GM10248 (cell line): ENCODE results near the gene NANOS2.

Experiments
- CTCF ChIA-PET: fragments of 300-600 bp; sonication (Branson Sonifier 250); formaldehyde crosslinking; extraction: SDS; loops from one replicate; lab custom pipeline; 2021; ENCODE audit warnings: antibody characterized with exemption; lab: Yijun Ruan, JAX
- POLR2A ChIA-PET: fragments of 350-650 bp; sonication (Branson Sonifier 250); formaldehyde crosslinking; extraction: SDS; loops from one replicate; lab custom pipeline; 2020; ENCODE audit warnings: antibody characterized with exemption; lab: Yijun Ruan, JAX
- DNase-seq: peaks from one replicate; pipeline ENCODE4 v3.0.0; 2012; ENCODE audit errors: extremely low spot score
- CTCF ChIP-seq: IDR thresholded peaks from 2 replicates; pipeline ENCODE4 v1.5.1; 2012; ENCODE audit warnings: mild to moderate bottlenecking, low read depth; ENCODE audit errors: extremely low read depth, missing control alignments, control extremely low read depth

The NANOS2 gene

GRCh38 chr19:45955905-45956608 lies 41.5 kb upstream of the NANOS2 start:
- DNase-seq = no peak
- ChIA-PET POLR2A (no interaction called here), CTCF (no interaction called here)
- TF ChIP-seq CTCF = no peak

- ChIA-PET CTCF (interaction anchor here (0.9 to 1.3 kb wide), 3 partner anchors 9 to 129 kb away, joined by 3 read pairs; no protein-coding TSS in a partner anchor), POLR2A (no interaction called here)
- DNase-seq = no peak
- TF ChIP-seq CTCF = no peak
Observed at GRCh38 chr19:45954156-45954555, 39.6 kb upstream of the NANOS2 start.

GRCh38 chr19:45953676-45954075 lies 39.1 kb upstream of the NANOS2 start:
- CTCF ChIA-PET = interaction anchor here (0.9 to 1.3 kb wide), 3 partner anchors 9 to 129 kb away, joined by 3 read pairs; no protein-coding TSS in a partner anchor
- POLR2A ChIA-PET = no interaction called here
- no peak for DNase-seq
- no peak for TF ChIP-seq CTCF

GRCh38 chr19:45952686-45953505 lies 38.3 kb upstream of the NANOS2 start:
- TF ChIP-seq CTCF = no peak
- ChIA-PET POLR2A (no interaction called here), CTCF (interaction anchor here (0.7 to 1.3 kb wide), 4 partner anchors 56 to 136 kb away, joined by 3 read pairs; partner anchors contain the start of gene SYMPK)
- DNase-seq = peak; percentile 75

- TF ChIP-seq CTCF = no peak
- ChIA-PET POLR2A (no interaction called here), CTCF (interaction anchor here (0.7 to 0.9 kb wide), 3 partner anchors 76 to 135 kb away, joined by 3 read pairs; partner anchors contain the start of gene SYMPK)
- no peak for DNase-seq
Observed at GRCh38 chr19:45952341-45952685, 37.7 kb upstream of the NANOS2 start.

- DNase-seq = no peak
- TF ChIP-seq CTCF = no peak
- ChIA-PET CTCF (interaction anchor here (1.6 kb wide), 1 partner anchor 9 kb away, joined by 4 read pairs; no protein-coding TSS in a partner anchor), POLR2A (interaction anchor here (0.6 kb wide), 1 partner anchor 507 kb away, joined by 7 read pairs; no protein-coding TSS in a partner anchor)
Observed at GRCh38 chr19:45947926-45948325, 33.3 kb upstream of the NANOS2 start.
